Measurements from ENCODE around the gene ZSCAN16. TPM values are rescaled to one million over a fixed set of nuclear protein-coding genes. Genes with fewer than 3 reads are reported as not detected.

The ZSCAN16 gene
- 11.7 TPM for total RNA-seq

DNA sequence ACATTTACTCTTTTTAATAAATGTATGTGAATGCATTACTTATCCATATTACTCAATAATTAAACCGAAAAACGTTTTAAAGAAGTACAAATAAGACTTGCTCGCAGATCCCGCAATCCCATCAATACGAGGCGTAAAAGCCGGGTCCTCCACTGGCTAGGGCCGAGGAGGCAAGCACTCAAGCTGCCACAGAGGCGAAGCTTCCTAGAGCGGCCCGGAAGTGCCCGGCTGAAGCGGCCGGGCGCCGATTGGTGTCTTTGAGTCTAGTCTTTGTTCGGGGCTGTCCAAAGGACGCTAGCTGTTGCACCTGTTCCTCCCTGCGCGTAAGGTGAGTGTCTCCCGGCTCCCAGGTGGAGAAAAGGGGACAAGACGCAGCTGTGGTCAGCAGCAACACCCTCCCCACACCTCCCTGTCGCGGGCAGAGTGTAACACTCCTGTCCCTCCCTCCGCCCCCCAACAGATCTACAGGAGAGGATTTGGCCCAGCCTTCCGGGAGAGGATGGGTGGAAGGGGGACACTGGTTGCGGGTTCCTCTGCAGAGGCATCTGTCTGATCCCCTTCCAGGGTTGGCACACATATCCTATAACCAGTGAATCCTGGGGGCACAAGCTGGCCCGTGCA, at the start of gene ZSCAN16:
TSS of gene ZSCAN16 (plus strand) at position 260 of the 621 bp plus-strand sequence. CDS start 835 bp downstream, outside the sequence.

GRCh38 chr6:28080381-28080630, 44.1 kb upstream of the ZSCAN16 start, which contains the start of gene ZNF165:
TSS of gene ZNF165 (plus strand) at chr6:28080568. CDS start at chr6:28085481, 4,913 bp downstream.

GRCh38 chr6:28141500-28142329, 17.3 kb downstream of the ZSCAN16 start, which contains the start of gene ZKSCAN8:
TSS of gene ZKSCAN8 (plus strand) at chr6:28141883. CDS start at chr6:28148408, 6,525 bp downstream.

Other genes with a start within 250 kb of the ZSCAN16 start
- gene OR2B2, start 212.2 kb upstream of the ZSCAN16 start, total RNA-seq: not detected
- not detected for gene OR2B6, start 167.4 kb upstream of the ZSCAN16 start, total RNA-seq
- gene ZNF165, start 44.0 kb upstream of the ZSCAN16 start, total RNA-seq: 0.82 TPM
- gene ZKSCAN8, start 17.3 kb downstream of the ZSCAN16 start, total RNA-seq: 53.1 TPM
- gene ZSCAN9, start 100.7 kb downstream of the ZSCAN16 start, total RNA-seq: 40.6 TPM
- gene ZKSCAN4, start 127.7 kb downstream of the ZSCAN16 start, total RNA-seq: 12.1 TPM
- gene NKAPL, start 134.7 kb downstream of the ZSCAN16 start, total RNA-seq: 2.4 TPM
- 60.5 TPM for gene ZSCAN26, start 142.5 kb downstream of the ZSCAN16 start, total RNA-seq
- 12.5 TPM for gene PGBD1, start 157.0 kb downstream of the ZSCAN16 start, total RNA-seq
- gene ZSCAN31, start 211.5 kb downstream of the ZSCAN16 start, total RNA-seq: 16.6 TPM
- gene ZKSCAN3, start 225.3 kb downstream of the ZSCAN16 start, total RNA-seq: 14.2 TPM